Activated CD4-positive, alpha-beta T cell treated with anti-CD3 and anti-CD28 coated beads for 24 hours (primary cell): ENCODE data around the gene PCK2.

ENCODE experiments used
- DNase-seq, 2 donors: peaks; one replicate each; pipeline ENCODE4 v3.0.0-alpha.2; 2020; ENCODE audit warnings: low read depth in 2 of 2

The PCK2 gene

GRCh38 chr14:24136684-24137528, 42.8 kb downstream of the PCK2 start:
- no peak for DNase-seq

- DNase-seq: no peak
Observed at GRCh38 chr14:24137529-24138395, 43.7 kb downstream of the PCK2 start.

GRCh38 chr14:24138396-24139271, 44.5 kb downstream of the PCK2 start:
- DNase-seq: no peak

GRCh38 chr14:24139272-24139934, 45.3 kb downstream of the PCK2 start:
- DNase-seq: no peak

GRCh38 chr14:24141097-24141880, 47.2 kb downstream of the PCK2 start, which contains the start of gene EMC9:
Gene EMC9, minus strand, starts transcription at chr14:24141591. Its CDS starts 287 bp downstream, at chr14:24141304.
- peak; percentile 99 to 100 for DNase-seq

- DNase-seq: no peak
Observed at GRCh38 chr14:24143511-24143910, 49.4 kb downstream of the PCK2 start.

GRCh38 chr14:24144451-24144850, 50.3 kb downstream of the PCK2 start:
- DNase-seq: no peak

- DNase-seq: no peak
Observed at GRCh38 chr14:24145219-24145618, 51.1 kb downstream of the PCK2 start.

GRCh38 chr14:24145690-24146452, 51.8 kb downstream of the PCK2 start:
- no peak for DNase-seq

- peak; percentile 75 to 86 for DNase-seq
Observed at GRCh38 chr14:24146453-24146977, 52.4 kb downstream of the PCK2 start, which contains the start of gene PSME2. Gene PSME2, minus strand, starts transcription at chr14:24146610. Its CDS starts 29 bp downstream, at chr14:24146581.

- DNase-seq: peak; percentile 97 to 98
Observed at GRCh38 chr14:24146978-24147760, 53.1 kb downstream of the PCK2 start, which contains the start of gene RNF31. Gene RNF31, plus strand, starts transcription at chr14:24147498. Its CDS starts 201 bp downstream, at chr14:24147699.

GRCh38 chr14:24147761-24148428, 53.8 kb downstream of the PCK2 start:
- DNase-seq: no peak

- DNase-seq: no peak
Observed at GRCh38 chr14:24149302-24149969, 55.3 kb downstream of the PCK2 start.

GRCh38 chr14:24150061-24150460, 56.0 kb downstream of the PCK2 start:
- no peak for DNase-seq

- DNase-seq: no peak
Observed at GRCh38 chr14:24150567-24150966, 56.5 kb downstream of the PCK2 start.

GRCh38 chr14:24150993-24151392, 56.9 kb downstream of the PCK2 start:
- DNase-seq: no peak
